GM12873 (cell line): ENCODE data around the gene ARHGEF11.

Experiments used
- TF ChIP-seq, protein P1 (sequence below): IDR thresholded peaks from 2 replicates; pipeline ENCODE4 v1.5.1; 2012; ENCODE audit warnings: low read depth, mild to moderate bottlenecking, moderate library complexity, low read length, control low read depth; ENCODE audit not compliant: insufficient read depth; ENCODE audit errors: missing control alignments

ARHGEF11 gene

DNA sequence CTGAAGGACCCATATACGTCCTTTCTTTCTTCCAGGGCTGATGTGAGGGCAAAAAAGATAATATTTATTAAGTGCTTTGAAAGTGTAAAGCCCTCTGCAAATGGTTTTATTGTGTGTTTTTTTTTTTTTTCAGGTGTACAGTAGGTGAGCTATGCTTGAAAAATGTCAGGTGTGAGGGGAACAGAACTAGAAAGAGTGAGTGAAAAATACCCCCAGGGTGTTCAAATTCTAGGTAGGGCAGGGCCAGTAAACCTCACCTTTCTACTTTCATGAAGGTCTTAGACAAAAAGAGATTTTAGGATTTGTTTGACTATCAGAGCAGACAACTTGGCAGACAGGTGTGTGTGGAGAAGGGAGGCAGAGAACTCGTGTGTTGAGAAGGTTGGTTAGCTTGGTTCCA lies 51.3 kb downstream of the ARHGEF11 start:
- TF ChIP-seq, protein P1, sequence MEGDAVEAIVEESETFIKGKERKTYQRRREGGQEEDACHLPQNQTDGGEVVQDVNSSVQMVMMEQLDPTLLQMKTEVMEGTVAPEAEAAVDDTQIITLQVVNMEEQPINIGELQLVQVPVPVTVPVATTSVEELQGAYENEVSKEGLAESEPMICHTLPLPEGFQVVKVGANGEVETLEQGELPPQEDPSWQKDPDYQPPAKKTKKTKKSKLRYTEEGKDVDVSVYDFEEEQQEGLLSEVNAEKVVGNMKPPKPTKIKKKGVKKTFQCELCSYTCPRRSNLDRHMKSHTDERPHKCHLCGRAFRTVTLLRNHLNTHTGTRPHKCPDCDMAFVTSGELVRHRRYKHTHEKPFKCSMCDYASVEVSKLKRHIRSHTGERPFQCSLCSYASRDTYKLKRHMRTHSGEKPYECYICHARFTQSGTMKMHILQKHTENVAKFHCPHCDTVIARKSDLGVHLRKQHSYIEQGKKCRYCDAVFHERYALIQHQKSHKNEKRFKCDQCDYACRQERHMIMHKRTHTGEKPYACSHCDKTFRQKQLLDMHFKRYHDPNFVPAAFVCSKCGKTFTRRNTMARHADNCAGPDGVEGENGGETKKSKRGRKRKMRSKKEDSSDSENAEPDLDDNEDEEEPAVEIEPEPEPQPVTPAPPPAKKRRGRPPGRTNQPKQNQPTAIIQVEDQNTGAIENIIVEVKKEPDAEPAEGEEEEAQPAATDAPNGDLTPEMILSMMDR, result no peak

DNA sequence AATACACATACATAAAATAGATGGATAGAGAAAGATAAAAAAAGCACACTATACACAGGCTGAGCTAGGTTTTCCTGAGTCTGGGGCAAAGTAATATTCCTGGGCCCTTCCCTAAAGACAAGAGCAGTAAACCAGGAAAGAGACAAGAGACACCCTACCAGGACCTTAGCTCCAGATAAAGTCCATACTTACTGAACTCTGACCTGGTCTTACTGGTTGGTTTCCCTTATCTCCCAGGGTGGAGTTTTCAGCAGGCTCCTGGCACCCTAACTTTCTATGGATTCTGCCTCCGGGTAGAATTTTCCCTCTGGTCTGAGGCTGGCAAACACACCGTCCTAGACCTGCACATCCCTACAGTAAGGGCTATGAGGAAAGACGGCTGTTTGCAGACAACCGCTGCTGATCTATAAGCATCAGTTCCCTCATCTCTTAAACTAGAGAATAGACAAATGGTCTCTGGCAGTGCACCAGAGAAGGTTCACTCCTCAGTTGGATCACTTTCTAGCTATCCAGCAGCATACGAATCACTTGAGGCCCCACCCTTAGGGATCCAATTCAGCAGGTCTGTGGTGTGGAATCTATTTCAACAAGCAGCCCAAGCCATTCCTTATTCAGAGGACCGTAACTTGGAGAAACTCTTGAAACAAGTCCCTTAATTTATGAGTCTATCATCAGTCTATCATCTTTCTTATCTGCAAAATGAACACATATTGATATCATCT lies 52.0 kb downstream of the ARHGEF11 start:
- TF ChIP-seq, protein P1, result no peak

DNA sequence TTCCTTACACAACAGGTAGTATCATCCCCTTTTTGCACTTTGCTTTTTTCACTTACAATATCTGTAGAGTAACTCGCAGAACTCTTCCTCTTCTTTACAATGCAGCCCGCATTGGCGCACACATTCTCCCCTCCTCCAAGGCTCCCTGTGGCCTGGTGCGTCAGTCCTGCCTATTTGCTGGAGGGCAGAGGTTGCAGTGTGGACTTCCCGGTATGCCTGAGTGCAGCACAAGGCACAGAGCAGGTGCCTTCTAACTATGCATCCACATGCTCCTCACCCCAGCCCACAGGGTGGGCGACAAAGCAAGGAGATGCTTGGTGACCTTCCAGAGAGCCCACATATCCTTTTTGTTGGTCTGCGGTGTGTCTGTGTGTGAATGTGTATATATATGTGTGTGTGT lies 53.3 kb downstream of the ARHGEF11 start:
- TF ChIP-seq, protein P1, result no peak

DNA sequence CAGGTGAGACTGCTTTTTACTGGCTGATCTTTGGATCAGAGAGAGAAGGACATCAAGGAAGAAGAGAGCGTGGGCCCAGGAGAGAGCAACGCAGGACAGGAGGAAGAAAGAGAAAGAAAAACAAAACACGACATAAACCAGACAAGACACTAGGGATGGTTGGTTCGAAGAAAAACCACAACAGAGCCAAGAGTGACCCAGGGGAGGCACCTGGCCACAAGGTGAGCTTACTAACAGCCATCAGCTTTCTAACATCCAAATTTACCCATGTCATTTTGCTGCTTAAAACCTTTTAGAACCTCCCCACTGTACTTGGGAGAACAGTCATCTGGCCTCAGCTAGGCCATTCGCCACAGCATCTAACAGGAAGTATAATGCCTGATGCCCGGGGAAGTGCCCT lies 57.8 kb downstream of the ARHGEF11 start:
- TF ChIP-seq, protein P1, result no peak

DNA sequence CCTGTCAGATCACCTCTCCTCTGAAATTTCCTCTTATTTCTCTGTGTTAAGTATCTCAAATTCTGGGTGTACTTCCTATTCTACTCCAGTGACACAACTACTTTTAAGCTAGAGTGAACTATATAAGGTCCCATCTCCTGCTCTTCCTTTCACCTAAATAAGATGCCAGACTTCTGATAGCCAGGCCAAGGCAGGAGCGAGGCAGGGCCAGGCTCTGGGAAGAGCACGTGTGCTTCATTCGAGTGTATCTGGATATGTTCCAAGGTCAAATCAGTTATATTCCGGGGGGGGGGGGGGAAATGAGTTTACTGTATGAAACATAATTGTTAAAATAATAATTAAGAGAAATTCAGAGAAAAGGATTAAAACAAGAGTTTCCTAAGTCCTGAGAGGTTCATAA lies 65.0 kb downstream of the ARHGEF11 start:
- TF ChIP-seq, protein P1, result no peak

DNA sequence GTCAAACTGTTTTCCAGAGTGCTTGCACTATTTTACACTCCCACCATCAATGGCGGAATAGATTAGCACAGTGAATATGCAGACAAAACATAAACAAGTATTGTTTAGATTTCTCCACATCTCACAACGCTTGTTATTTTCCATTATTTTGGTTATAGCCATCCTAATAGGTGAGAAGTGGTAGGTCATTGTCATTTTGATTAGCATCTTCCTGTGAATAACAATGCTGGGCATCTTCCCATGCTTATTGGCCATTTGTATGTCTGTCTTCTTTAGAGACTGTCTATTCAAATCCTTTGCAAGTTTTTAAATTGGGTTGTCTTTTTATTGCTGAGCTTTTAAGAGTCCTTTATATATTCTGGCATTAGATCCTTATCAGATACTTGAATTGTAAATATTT lies 70.5 kb downstream of the ARHGEF11 start:
- TF ChIP-seq, protein P1, result no peak

DNA sequence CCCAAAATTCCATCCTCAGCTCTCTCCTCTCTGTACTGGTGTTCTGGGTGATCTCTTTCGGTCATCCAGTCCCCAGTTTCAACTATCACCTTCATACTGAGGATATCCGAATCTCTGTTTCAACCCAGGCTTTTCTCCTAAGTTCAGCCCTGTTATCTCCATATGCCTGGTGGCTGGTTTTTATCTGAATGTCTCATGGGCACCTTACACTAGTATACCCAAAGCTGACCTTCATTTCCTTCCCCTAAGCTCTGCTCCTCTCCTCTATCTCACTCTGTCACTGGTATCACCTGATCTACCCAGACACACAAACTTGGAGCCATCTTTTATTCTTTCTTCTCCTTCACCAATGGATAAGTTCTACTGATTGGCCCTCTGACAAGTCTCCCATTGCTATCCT lies 72.1 kb downstream of the ARHGEF11 start:
- TF ChIP-seq, protein P1, result no peak
